Endothelial cell of umbilical vein (primary cell): ENCODE measurements around the gene EXT2. TPM values are rescaled to one million over a fixed set of nuclear protein-coding genes. Genes with fewer than 3 reads are reported as not detected.

Source experiments
- BruUV-seq: library from RNA; stranded (reverse); fragments of 400-500 nt; replicated peaks from 2 replicates; lab custom pipeline; 2021; lab: Mats Ljungman, UMichigan
- CTCF ChIA-PET: fragments of 300-600, 350-600 bp; sonication (Branson Sonifier 250); formaldehyde crosslinking; loops from one replicate; lab custom pipeline; 2021; ENCODE audit warnings: antibody characterized with exemption, inconsistent platforms; lab: Charles Lee
- POLR2A ChIA-PET: fragments of 300-600, 350-600 bp; sonication (Branson Sonifier 250); formaldehyde crosslinking; loops from one replicate; lab custom pipeline; 2021; ENCODE audit warnings: antibody characterized with exemption, inconsistent platforms; lab: Charles Lee
- DNase-seq: peaks from one replicate; pipeline ENCODE4 v3.0.0-alpha.2; 2011; ENCODE audit warnings: low read depth, low spot score
- FAIRE-seq: peaks from 2 replicates; lab custom pipeline; 2011; peaks lifted over from hg19 to GRCh38; lab: Jason Lieb, UNC
- H2AFZ ChIP-seq: 2 replicates; pipeline ENCODE4 v1.6.0; 2012; ENCODE audit warnings: low read depth, low read length, control low read depth, inconsistent platforms
- H3K27ac ChIP-seq: 2 replicates; pipeline ENCODE4 v1.5.1; 2011; ENCODE audit warnings: low read depth, mild to moderate bottlenecking, control low read depth, low read length, moderate library complexity; ENCODE audit not compliant: insufficient read depth
- H3K27me3 ChIP-seq, 2 experiments: 2 replicates each; pipeline versions ENCODE4 v1.6.0 to v1.6.1; 2011; ENCODE audit warnings: low read length in 2 of 2, mixed read lengths in 1 of 2; ENCODE audit not compliant: control insufficient read depth in 2 of 2, insufficient read depth in 2 of 2
- H3K36me3 ChIP-seq, 2 experiments: 2 replicates in 1 of 2; 3 replicates in 1 of 2; pipeline ENCODE4 v1.5.1; 2011; ENCODE audit warnings: low read length in 2 of 2, mild to moderate bottlenecking in 1 of 2, moderate library complexity in 1 of 2; ENCODE audit not compliant: control insufficient read depth in 2 of 2, insufficient read depth in 2 of 2; ENCODE audit errors: extremely low read depth in 1 of 2
- H3K4me1 ChIP-seq: 3 replicates; pipeline ENCODE4 v1.5.1; 2011; ENCODE audit warnings: mild to moderate bottlenecking, low read length; ENCODE audit not compliant: control insufficient read depth, insufficient read depth; ENCODE audit errors: extremely low read depth
- H3K4me2 ChIP-seq: 2 replicates; pipeline ENCODE4 v1.6.1; 2011; ENCODE audit warnings: low read length, control low read depth, mixed read lengths; ENCODE audit not compliant: insufficient read depth
- H3K4me3 ChIP-seq, 3 experiments: fragments of 200-600 bp in 1 of 3; sonication (generic), shearing (Covaris generic) in 1 of 3; replicated peaks in 1 of 3; 2 replicates each; pipeline ENCODE4 v1.5.1; 2011 to 2016; ENCODE audit warnings: control low read depth in 3 of 3, low read length in 3 of 3, mild to moderate bottlenecking in 2 of 3, inconsistent platforms in 1 of 3, low read depth in 1 of 3, moderate library complexity in 1 of 3; ENCODE audit not compliant: insufficient read depth in 1 of 3
- H3K79me2 ChIP-seq: 2 replicates; pipeline ENCODE4 v1.6.0; 2012; ENCODE audit warnings: low read length, inconsistent platforms; ENCODE audit not compliant: control insufficient read depth, insufficient read depth
- H3K9ac ChIP-seq: replicated peaks from 2 replicates; pipeline ENCODE3; 2011; ENCODE audit warnings: low read length, control low read depth; ENCODE audit not compliant: insufficient read depth; ENCODE audit errors: extremely low read depth
- H3K9me1 ChIP-seq: replicated peaks from 3 replicates; pipeline ENCODE4 v1.6.0; 2011; ENCODE audit warnings: mild to moderate bottlenecking, low read length; ENCODE audit not compliant: control insufficient read depth, insufficient read depth; ENCODE audit errors: extremely low read depth
- H3K9me3 ChIP-seq: replicated peaks from 2 replicates; pipeline ENCODE4 v1.5.1; 2012; ENCODE audit warnings: low read length, inconsistent platforms; ENCODE audit not compliant: control insufficient read depth, insufficient read depth
- H4K20me1 ChIP-seq: replicated peaks from 2 replicates; pipeline ENCODE3; 2011; ENCODE audit warnings: mild to moderate bottlenecking, low read length; ENCODE audit not compliant: control insufficient read depth, insufficient read depth; ENCODE audit errors: extremely low read depth
- CTCF ChIP-seq, 2 donors: IDR thresholded peaks; 1 replicate in 1 of 2; 2 replicates in 1 of 2; pipeline ENCODE4 v1.5.1; 2011; ENCODE audit warnings: low read length in 2 of 2, mild to moderate bottlenecking in 2 of 2, moderate library complexity in 2 of 2, control low read depth in 1 of 2, inconsistent platforms in 1 of 2, low read depth in 1 of 2; ENCODE audit not compliant: insufficient read depth in 1 of 2; ENCODE audit errors: extremely low read depth in 1 of 2
- EZH2 ChIP-seq: IDR thresholded peaks from 2 replicates; pipeline ENCODE4 v1.6.1; 2012; ENCODE audit warnings: borderline replicate concordance, low read depth, mild to moderate bottlenecking, moderate library complexity, low read length, inconsistent platforms; ENCODE audit not compliant: severe bottlenecking
- FOS ChIP-seq: IDR thresholded peaks from 2 replicates; pipeline ENCODE4 v1.6.1; 2011; ENCODE audit warnings: mild to moderate bottlenecking, low read length, moderate library complexity, borderline replicate concordance; ENCODE audit not compliant: insufficient read depth
- GATA2 ChIP-seq: IDR thresholded peaks from 2 replicates; pipeline ENCODE4 v1.7.0; 2011; ENCODE audit warnings: low read depth, mild to moderate bottlenecking, moderate library complexity, mixed read lengths, low read length; ENCODE audit not compliant: insufficient read length, insufficient read depth
- JUN ChIP-seq: IDR thresholded peaks from 2 replicates; pipeline ENCODE4 v1.6.1; 2011; ENCODE audit warnings: borderline replicate concordance, low read depth; ENCODE audit not compliant: insufficient read length, insufficient read depth
- MAX ChIP-seq: IDR thresholded peaks from 2 replicates; pipeline ENCODE4 v1.6.1; 2011; ENCODE audit not compliant: insufficient read depth, insufficient read length
- MYC ChIP-seq: IDR thresholded peaks from one replicate; pipeline ENCODE4 v1.6.1; 2011; ENCODE audit warnings: mild to moderate bottlenecking, low read depth, low read length
- POLR2A ChIP-seq: IDR thresholded peaks from 2 replicates; pipeline ENCODE4 v1.6.1; 2012; ENCODE audit warnings: low read depth, mild to moderate bottlenecking, control low read depth, low read length
- POLR2AphosphoS5 ChIP-seq: IDR thresholded peaks from 2 replicates; pipeline ENCODE4 v1.6.1; 2012; ENCODE audit warnings: low read depth, mild to moderate bottlenecking, control low read depth, low read length, moderate library complexity; ENCODE audit not compliant: insufficient read depth
- dilution Hi-C: fragments of 300-500 bp; cut with MboI; formaldehyde crosslinking; loops from one replicate; pipeline ENCODE4 v1.15.0; 2019; ENCODE audit warnings: low sequenced_read_pairs; ENCODE audit not compliant: extremely low pct_ligation_motif_present
- intact Hi-C: fragments of 100-400 bp; cut with micrococcal nuclease; formaldehyde crosslinking; loops from one replicate; pipeline ENCODE4 v1.10.0; 2022
- polyA plus RNA-seq, 4 experiments: library from polyadenylated mRNA; depleted of rRNA in 3 of 4; stranded (reverse) in 3 of 4; unstranded in 1 of 4; fragments of >200 nt; gene quantifications; 2 replicates each; pipeline versions ENCODE4 v1.2.1 to v1.2.3, GENCODE V29; 2011 to 2012; ENCODE audit warnings: missing spikeins in 1 of 4
- total RNA-seq: library from RNA; stranded (reverse); gene quantifications from 2 replicates; pipeline ENCODE4 v1.2.3, GENCODE V29; 2021

EXT2 gene
- total and polyA plus RNA-seq, 2 donors (not counting 3 experiments of a cell fraction or from before 2014, with no cell fraction given) = 50.9 to 60.3 TPM

- Histone ChIP-seq H2AFZ (no peak overlapping the region), H3K79me2 (no peaks in the 10 kb centered on the region), H3K4me1 (no peaks in the 10 kb centered on the region), H3K36me3 (no peaks in the 10 kb centered on the region), H3K9me1 (no peaks in the 10 kb centered on the region), H3K9ac (no peak overlapping the region), H3K27me3 (no peaks in the 10 kb centered on the region), H3K4me2 (no peak overlapping the region), H3K4me3 (no peak overlapping the region), H3K27ac (no peak overlapping the region), H4K20me1 (no peaks in the 10 kb centered on the region), H3K9me3 (no peaks in the 10 kb centered on the region)
- ChIA-PET CTCF (interaction anchor here (1.1 to 1.3 kb wide), 2 partner anchors 50 to 87 kb away, joined by 3 read pairs; no protein-coding TSS in a partner anchor), POLR2A (no interaction called here)
- TF ChIP-seq EZH2 (no peak), GATA2 (no peak), MAX (no peak), POLR2A (no peak), CTCF (IDR thresholded peaks at IDR 0.05; ENCODE audit: extremely low read depth in 1 of 2, insufficient read depth in 1 of 2, low read depth in 1 of 2, low read length in 2 of 2) (no peak), MYC (no peak), POLR2AphosphoS5 (no peak), JUN (no peak), FOS (no peak)
- no peak for DNase-seq
- dilution Hi-C loops (no loop called here), intact Hi-C loops (no loop called here)
- no TSS peak for BruUV-seq
- FAIRE-seq = no peak
These were observed 124.6 kb downstream of the EXT2 start for GRCh38 chr11:44219830-44220796.
